Islet of Langerhans (tissue), 1 donor: Measurements from ENCODE around the gene CERS6.

Source experiments
- FAIRE-seq: peaks from one replicate; lab custom pipeline; 2011; peaks lifted over from hg19 to GRCh38; lab: Jason Lieb, UNC

The CERS6 gene

DNA sequence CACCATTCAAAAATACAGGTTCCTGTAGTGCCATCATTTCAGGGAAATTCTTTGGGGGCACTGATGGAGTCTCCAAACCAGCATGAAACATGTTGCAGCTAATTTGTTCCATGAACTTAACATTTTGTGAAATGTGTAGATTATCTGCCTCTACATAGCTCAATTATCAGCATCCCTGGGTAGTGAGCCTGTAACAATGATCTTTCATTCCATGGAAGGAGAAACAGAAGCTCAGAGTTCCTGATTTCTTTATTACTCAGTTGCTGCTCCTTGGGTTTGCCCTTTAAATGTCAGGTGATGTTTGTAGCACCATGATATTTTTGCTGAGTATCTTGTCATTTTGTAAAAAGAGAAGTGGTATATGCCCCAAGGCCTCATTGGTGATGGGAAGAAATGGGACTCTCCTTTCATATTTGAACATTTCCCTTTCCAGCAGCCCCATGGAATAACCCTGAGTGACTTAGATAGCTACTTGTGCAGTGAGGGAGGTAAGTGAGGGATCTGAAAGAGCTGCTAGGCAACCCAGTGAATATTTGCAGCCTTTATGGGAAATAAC lies 146.9 kb downstream of the CERS6 start:
- no peak for FAIRE-seq

DNA sequence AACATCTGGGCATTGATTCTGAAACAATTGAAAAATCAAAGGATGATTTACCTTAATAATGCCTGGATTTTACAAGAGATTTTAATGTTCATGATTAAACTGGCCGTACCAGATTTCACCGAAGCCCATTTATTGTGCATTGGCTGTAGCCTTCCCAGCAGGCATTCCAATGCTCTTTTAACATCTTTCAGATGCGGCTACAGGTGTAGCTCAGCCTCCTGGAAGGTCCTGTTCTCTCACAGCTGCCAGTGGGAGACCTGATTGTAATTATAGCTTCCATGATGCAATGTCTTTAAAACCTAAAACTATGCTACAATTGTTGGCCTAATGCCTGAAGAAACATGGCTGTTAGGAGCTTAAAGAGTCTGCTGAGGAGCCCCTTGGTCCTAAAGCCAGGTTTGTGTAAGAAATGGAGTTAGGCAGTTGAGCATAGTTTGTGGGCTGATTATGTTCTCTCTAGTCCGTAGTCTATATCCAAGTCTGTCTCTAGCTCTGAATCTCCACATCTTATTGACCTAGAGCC lies 147.4 kb downstream of the CERS6 start:
- FAIRE-seq, result no peak

DNA sequence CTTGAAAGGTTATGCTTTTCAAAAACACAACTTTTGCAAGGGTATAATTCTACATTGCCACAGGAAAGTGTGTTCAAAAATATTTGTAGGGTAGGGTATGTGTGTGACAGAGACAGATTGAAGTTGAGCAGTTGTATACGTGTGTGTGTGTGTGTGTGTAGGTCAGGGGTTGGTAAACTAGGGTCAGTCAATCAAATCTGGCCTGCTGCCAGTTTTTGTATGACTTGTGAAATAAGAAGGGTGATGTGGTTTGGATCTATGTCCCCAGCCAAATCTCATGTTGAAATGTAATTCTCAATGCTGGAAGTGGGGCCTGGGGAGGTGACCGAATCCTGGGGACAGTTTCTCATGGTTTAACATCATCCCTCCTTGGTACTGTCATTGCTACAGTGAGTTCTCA lies 148.2 kb downstream of the CERS6 start:
- FAIRE-seq, result no peak

DNA sequence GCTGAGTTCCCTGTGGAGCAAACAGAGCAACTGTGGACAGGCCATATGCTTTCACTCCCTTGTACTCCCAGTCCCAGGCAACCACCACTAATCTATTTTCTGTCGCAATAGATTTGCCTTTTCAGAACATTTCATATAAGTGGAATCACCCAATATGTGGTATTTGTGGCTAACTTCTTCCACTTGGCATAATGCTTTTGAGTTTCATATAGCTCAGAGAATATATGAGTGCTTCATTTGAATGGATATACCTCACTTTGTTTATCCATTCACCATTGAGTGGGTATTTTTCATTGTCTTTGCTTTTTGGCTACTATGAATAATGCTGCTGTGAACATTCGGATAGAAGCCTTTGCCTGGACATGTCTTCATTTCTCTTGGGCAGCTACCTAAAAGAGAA lies 151.9 kb downstream of the CERS6 start:
- no peak for FAIRE-seq

- no peak for FAIRE-seq
These were observed 152.7 kb downstream of the CERS6 start for GRCh38 chr2:168608796-168609195.

GRCh38 chr2:168611091-168611490 lies 155.0 kb downstream of the CERS6 start:
- no peak for FAIRE-seq

DNA sequence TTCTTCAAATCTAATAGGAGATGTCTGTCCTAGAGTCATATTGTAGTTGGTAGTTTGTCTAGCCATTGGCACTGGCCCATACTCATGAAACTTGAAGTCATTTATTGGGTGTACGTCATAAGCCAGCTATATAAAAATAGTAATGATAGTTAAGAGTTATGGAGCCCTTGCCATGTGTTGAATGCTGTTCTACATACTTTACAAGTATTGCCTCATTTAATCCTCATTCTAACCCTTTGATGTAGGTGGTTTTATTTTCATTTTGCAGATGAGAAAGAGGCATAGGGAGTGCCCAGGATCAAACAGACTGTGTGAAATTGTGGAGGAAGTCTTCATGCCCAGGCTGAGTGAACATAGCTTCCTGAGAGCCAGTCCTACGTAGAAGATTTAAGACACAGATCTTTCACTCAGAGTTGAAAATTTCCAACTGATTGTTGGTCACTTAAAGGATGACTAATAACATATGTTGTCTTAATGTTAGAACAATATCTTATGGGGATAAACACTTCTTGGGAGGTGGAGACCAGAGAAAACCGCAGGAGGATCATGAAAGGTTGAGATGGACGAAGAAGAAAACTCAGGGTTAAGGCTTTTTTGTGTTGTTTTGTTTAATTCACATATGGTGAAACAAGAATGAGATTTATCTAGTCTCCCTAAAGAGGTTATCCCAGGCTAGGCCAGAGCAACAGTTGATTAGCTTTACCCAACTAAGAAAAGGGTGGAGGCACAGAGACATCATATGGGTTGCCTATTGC lies 156.0 kb downstream of the CERS6 start:
- FAIRE-seq, result no peak

- no peak for FAIRE-seq
These were observed 156.6 kb downstream of the CERS6 start for GRCh38 chr2:168612719-168613118.

- FAIRE-seq, result no peak
These were observed 157.5 kb downstream of the CERS6 start for GRCh38 chr2:168613551-168613950.

GRCh38 chr2:168614172-168615018 lies 158.3 kb downstream of the CERS6 start:
- FAIRE-seq, result no peak

GRCh38 chr2:168620554-168620953 lies 164.5 kb downstream of the CERS6 start:
- no peak for FAIRE-seq

DNA sequence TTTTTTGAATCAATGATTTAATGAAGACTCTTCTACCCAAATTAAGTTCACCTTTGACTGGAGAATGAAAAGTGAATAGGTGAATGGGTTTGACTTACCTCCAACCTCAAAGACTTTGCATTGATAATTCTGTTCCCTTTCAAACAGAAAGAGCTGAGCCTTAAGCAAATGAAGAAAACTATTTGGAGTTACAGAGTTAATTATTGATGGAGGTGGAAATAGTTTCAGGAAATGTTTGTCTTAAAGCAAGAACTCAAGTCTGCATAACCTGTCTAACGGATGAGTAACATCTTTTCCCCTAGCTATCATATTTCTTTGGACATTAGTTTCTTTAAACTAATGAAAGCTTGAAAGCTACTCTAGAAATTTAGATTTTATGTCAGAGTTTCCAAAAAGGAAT lies 166.5 kb downstream of the CERS6 start:
- no peak for FAIRE-seq

DNA sequence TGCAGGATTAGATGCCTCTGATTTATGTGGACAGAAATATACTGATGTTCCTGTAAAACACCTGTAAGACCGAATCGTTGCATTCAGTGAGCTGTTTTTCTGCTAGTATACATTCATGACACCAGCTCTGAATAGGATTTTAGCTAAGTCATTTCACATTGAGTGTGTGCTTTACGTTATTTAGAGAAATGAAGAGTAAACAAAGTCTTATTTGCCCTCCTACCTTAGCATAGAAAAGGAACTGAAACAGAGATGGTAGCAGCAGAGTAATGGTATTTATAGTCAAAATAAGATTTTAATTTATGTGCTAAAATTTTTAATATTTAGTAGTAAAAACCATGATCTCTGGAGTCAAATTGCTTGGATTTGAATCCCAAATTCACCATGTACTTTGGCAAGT lies 168.0 kb downstream of the CERS6 start:
- FAIRE-seq, result no peak

DNA sequence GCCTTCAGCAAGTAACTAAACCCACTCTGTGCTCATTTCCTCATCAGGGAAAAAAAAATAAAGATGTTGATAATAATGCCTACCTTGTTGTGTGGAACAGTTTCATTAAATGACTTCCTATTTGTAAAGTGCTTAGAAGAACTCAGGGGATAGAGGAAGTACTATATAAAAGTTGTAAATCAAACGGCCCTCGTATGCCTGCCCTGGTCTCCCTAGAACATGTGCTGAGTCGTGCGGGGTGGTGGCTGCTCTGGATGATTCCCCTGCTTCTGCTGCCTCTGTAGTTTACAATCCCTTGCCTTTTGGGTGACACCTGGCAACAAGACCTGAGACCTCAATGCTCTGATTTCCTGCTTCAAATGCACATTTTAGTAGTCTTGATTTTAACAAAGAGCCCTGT lies 170.0 kb downstream of the CERS6 start:
- no peak for FAIRE-seq

GRCh38 chr2:168626647-168627046 lies 170.6 kb downstream of the CERS6 start:
- no peak for FAIRE-seq

GRCh38 chr2:168632709-168633121 lies 176.6 kb downstream of the CERS6 start:
- FAIRE-seq, result no peak

GRCh38 chr2:168633200-168633599 lies 177.1 kb downstream of the CERS6 start:
- FAIRE-seq, result no peak

GRCh38 chr2:168633895-168634294 lies 177.8 kb downstream of the CERS6 start:
- FAIRE-seq, result no peak

DNA sequence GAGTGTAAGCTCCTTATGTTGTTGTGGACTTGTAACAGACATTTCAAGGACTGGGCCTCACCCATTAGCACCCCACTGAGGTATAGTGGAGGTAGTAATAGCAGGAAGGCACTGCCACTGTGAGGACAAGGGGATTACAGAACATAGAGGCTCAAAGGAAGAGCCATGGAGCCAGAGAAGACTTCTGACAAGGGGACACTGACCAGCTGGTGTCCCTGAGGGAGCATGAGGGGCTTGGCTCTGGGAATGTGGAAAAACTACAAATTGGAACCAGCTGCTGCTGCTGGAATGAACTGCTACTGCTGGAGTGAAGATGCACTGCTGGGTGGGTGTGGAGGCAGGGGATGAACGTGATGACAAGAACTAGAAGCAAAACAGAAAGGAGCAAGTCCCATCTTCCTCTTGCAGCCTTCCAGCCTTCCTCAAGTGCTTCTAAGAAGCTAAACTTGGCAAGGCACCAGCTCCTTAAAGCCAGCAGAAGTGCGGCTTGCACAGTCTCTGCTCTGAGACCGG lies 179.0 kb downstream of the CERS6 start:
- FAIRE-seq, result no peak

DNA sequence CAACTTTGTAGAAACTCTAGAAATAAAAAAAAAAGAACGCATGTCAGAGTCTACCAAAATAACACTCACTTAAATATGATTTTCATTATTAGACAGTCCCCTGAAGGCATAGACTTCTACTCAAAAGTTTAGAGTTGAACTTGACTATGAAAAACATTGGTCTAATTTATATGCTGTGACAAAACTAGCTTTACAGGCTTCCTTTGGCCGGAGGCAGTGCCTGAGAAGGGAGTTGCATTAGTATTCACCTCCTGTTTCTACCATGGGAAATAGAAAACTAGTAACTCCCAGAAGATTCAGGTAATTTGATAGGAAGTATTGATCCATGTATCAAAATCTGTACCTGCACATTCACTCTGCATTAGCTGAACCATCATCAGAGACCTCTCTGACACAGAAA lies 182.9 kb downstream of the CERS6 start:
- no peak for FAIRE-seq

DNA sequence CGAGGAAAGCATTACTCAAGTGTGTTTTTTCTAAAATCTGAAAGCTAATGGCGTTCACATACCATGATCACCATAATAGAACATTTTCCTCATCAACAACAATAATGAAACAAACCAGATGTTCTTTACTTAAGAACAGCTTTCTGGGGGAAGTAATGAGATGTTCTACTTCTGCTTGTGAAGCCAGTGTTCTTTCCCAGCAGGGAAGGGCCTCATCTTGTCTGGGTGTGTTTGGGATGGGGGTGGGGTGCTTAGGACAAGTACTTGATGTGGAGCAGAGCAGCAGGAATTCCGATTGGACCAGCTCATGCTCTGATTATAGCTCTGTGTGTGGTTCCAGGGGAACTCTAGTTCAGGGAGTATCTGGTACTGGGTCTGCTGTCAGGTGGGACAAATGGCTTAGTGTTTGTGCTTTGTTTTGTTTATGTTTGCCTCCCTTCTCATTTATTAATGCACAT lies 183.4 kb downstream of the CERS6 start:
- FAIRE-seq, result no peak

- FAIRE-seq, result no peak
These were observed 184.0 kb downstream of the CERS6 start for GRCh38 chr2:168640039-168640438.

DNA sequence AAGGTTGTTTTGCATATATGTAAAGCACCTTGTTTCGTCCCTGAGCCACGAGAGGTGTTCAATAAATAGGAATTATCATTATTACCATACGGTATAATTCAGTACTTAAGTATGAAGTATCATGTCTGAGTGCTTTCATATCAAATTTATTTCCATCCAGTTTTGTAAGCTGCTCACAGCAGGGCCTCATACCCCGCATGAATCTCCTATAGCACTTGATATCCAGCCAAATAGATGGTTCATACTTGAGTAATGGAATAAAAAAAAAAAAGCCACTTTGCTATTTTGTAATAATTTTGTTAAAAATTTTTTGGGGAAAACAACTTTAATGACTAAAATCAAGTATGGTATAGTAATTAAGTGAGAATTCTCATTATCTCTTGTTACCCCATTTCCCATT lies 185.6 kb downstream of the CERS6 start:
- no peak for FAIRE-seq
